Aorta (tissue), 5 donors: ENCODE data around the gene BTRC. TPM values are rescaled to one million over a fixed set of nuclear protein-coding genes. Genes with fewer than 3 reads are reported as not detected.

Experiments used
- ATAC-seq: fragments of 200-7000 bp; cut with Tn5 transposase; one replicate; pipeline ENCODE4 v1.9.1; 2022; ENCODE audit warnings: moderate library complexity; ENCODE audit not compliant: low FRiP score
- DNase-seq, 2 donors: peaks; one replicate each; pipeline ENCODE4 v3.0.0-alpha.2; 2020
- H3K27ac ChIP-seq, 2 donors: one replicate each; pipeline ENCODE4 v1.5.1; 2013; ENCODE audit warnings: low read length in 2 of 2, mild to moderate bottlenecking in 2 of 2, moderate library complexity in 2 of 2, control low read depth in 1 of 2, inconsistent platforms in 1 of 2, low read depth in 1 of 2
- H3K27me3 ChIP-seq, 2 donors: one replicate each; pipeline ENCODE4 v1.6.1; 2013; ENCODE audit warnings: control low read depth in 1 of 2, low read length in 1 of 2, mild to moderate bottlenecking in 1 of 2, moderate library complexity in 1 of 2; ENCODE audit not compliant: insufficient read depth in 2 of 2, control insufficient read depth in 1 of 2
- H3K36me3 ChIP-seq, 2 donors: one replicate each; pipeline ENCODE4 v1.6.1; 2013; ENCODE audit warnings: control low read depth in 1 of 2, low read length in 1 of 2, mild to moderate bottlenecking in 1 of 2; ENCODE audit not compliant: insufficient read depth in 2 of 2, control insufficient read depth in 1 of 2
- H3K4me1 ChIP-seq, 2 donors: one replicate each; pipeline ENCODE4 v1.6.1; 2013; ENCODE audit warnings: low read length in 2 of 2, control low read depth in 1 of 2, mild to moderate bottlenecking in 1 of 2, moderate library complexity in 1 of 2; ENCODE audit not compliant: insufficient read depth in 2 of 2, control insufficient read depth in 1 of 2
- H3K4me3 ChIP-seq, 2 donors: one replicate each; pipeline ENCODE4 v1.5.1; 2013; ENCODE audit warnings: low read length in 2 of 2, control low read depth in 1 of 2, mild to moderate bottlenecking in 1 of 2
- H3K9me3 ChIP-seq: one replicate; pipeline ENCODE4 v1.6.1; 2013; ENCODE audit warnings: mild to moderate bottlenecking, low read length; ENCODE audit not compliant: control insufficient read depth
- WGBS, 2 donors: extraction: QIAGEN DNeasy Blood & Tissue Kit; methylation state at CpG; one replicate each; pipeline ENCODE4 v1.1.7; 2013; 5-methylcytosine and 5-hydroxymethylcytosine counted together
- intact Hi-C, 2 donors: fragments of 100-400 bp; cut with DNase I; formaldehyde crosslinking; loops; one replicate each; pipeline versions ENCODE4 v1.14.2 to v1.15.0; 2022
- polyA plus RNA-seq, 2 donors: library from polyadenylated mRNA; stranded (reverse); fragments of 200-250 nt; gene quantifications; one replicate each; pipeline ENCODE4 v1.2.3, GENCODE V29; 2013
- total RNA-seq, 2 donors: library from RNA; stranded (reverse); fragmentation: NEBNext Ultra II Directional; extraction: Animal tissue kit (Norgen Biotek cat#: 25700); gene quantifications; one replicate each; pipeline ENCODE4 v1.2.1, GENCODE V29; 2021
- donor health status: healthy with polysubstance abuse.
- donor health status: Bipolar disorder and iron deficiency.
- donor health status: DM: no; HTN: no; CAD: no.
- donor health status: DM: no; HTN: no; CAD: no.
- donor health status: DM: yes; HTN: yes; CAD: no.

BTRC gene
- total and polyA plus RNA-seq, 4 donors: 4.4 to 21.0 (median 10.8) TPM

DNA sequence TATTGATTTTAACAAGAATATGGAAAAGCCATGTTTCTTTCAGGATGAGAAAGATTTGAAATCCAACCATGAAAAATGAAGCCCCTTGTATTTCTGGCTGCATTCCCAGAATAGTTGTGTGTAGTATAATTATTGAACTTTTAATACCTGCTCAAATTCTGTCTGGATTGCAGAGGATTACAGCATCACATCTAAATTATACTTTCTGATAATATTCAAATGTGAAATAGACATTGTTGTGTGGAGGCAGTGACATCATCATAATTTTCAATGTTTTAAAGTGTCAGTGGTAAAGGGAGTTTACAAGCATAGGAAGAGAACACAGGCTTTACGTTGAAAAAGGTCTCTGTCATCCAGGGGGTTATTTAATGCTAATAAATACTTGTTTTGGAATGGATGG is 140.7 kb downstream of the BTRC start:
- no peak for ATAC-seq
- intact Hi-C loops: no loop called here

GRCh38 chr10:101495324-101495925 is 141.5 kb downstream of the BTRC start:
- Histone ChIP-seq H3K36me3 (no peaks in the 10 kb centered on the region), H3K9me3 (no peaks in the 10 kb centered on the region), H3K27me3 (no peaks in the 10 kb centered on the region), H3K4me3 (no peak overlapping the region), H3K4me1 (no peaks in the 10 kb centered on the region), H3K27ac (no peak overlapping the region)
- DNase-seq (no peak), ATAC-seq (no peak)
- intact Hi-C loops: no loop called here
- WGBS, 2 donors: 65 to 69% methylated on average over 4 of the region's 4 CpGs

More for the DNA sequence above, 140.7 kb downstream of the BTRC start:
- no peaks in the 10 kb centered on the region for H3K27me3 ChIP-seq
- 88 to 92% methylated on average over 1 of the region's 1 CpG for WGBS, 2 donors
- no peaks in the 10 kb centered on the region for H3K4me1 ChIP-seq
- DNase-seq: no peak
- H3K27ac ChIP-seq: no peak overlapping the region
- no peaks in the 10 kb centered on the region for H3K9me3 ChIP-seq
- no peak overlapping the region for H3K4me3 ChIP-seq
- H3K36me3 ChIP-seq: no peaks in the 10 kb centered on the region

GRCh38 chr10:101504438-101504837 is 150.5 kb downstream of the BTRC start:
- H3K27me3 ChIP-seq: no peaks in the 10 kb centered on the region
- no peaks in the 10 kb centered on the region for H3K36me3 ChIP-seq
- no peak overlapping the region for H3K4me3 ChIP-seq
- no peak for DNase-seq
- H3K9me3 ChIP-seq: no peaks in the 10 kb centered on the region
- H3K27ac ChIP-seq: no peak overlapping the region
- no peak for ATAC-seq
- H3K4me1 ChIP-seq: no peaks in the 10 kb centered on the region
- intact Hi-C loops: no loop called here
- WGBS, 2 donors: 94 to 95% methylated on average over 2 of the region's 2 CpGs

DNA sequence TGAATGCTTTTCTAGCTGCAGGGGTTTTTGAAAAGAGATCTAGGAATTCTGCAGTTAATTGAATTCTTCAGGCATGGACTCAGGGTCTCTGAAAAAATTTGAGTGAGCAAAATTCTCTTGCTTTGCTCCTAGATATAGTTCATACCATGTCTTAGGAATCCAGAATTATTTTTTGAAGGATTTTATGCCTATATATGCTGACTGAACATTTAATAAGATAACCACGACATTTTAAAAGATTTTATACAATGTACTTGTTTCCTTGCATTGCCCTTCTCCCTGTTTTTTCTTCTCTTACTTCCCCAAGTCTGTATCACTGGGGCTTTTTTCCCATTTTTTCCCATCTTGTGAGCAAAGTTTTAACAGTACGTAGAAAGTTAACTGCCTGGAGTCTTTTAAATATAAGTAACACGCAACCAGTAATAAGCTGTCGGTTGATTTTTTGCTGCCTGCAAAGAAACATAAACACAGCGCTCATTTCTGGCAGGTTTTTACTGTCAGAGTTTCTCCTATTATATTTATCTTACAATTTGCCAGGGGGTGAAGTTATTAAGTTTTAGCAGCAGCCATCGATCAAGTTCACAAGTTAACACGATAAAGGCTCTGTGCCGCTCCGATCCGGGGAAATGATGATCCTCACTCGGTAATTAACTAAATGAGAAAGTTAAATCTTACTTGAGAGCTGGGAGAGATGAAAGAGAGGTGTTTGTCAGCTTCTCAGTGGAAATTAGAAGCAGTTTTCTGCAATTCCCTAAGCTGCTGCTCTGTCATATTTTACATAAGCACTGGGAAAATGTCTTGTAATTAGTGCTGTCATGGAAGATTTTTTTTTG is 153.1 kb downstream of the BTRC start:
- no peak for ATAC-seq
- H3K9me3 ChIP-seq: no peaks in the 10 kb centered on the region
- no peaks in the 10 kb centered on the region for H3K36me3 ChIP-seq
- no peaks in the 10 kb centered on the region for H3K4me1 ChIP-seq
- 44 to 62% methylated on average over 11 of the region's 11 CpGs for WGBS, 2 donors
- no peaks in the 10 kb centered on the region for H3K27me3 ChIP-seq
- intact Hi-C loops: no loop called here
- DNase-seq: no peak
- no peak overlapping the region for H3K4me3 ChIP-seq
- H3K27ac ChIP-seq: no peak overlapping the region

DNA sequence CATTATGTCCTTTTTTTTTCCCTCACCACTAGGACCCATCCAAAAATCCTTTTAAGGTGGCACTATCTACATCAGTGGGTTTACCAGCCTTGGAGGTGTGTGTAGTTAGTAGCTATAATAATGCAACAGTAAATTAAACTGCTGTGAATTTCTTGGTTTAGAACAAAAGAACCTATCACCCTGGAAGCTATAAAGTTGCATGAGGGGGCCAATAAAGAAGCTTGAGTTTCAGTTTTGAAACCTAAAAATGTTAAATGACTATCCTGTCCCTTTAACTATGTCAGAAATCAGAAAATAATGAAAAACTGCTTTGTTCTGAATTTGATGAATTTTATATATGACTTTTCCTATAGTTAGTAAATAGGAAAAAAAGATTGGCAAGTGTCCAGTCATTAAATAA is 153.9 kb downstream of the BTRC start:
- no peak for DNase-seq
- Histone ChIP-seq H3K9me3 (no peaks in the 10 kb centered on the region), H3K27me3 (no peaks in the 10 kb centered on the region), H3K4me3 (no peak overlapping the region), H3K36me3 (no peaks in the 10 kb centered on the region), H3K4me1 (no peaks in the 10 kb centered on the region), H3K27ac (no peak overlapping the region)
- intact Hi-C loops: no loop called here
- ATAC-seq: no peak

DNA sequence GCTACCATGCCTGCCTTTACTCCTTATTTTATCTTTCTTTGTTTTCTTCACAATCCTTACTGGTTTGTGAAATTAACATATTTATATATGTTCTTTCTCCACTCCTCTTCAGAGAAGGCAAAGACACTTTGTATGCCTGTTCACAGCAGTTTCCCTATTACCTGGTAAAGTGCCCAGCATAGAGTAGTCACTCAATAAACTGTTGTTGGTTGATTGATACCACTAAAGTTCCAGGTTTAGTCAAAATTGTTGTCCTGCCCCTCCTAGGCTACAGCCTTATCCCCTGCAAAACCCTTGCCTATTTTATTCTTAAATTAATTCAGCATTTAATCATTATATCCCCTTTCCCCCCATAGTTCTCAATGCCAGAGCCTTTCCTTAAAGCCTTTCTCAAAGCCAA is 158.0 kb downstream of the BTRC start:
- intact Hi-C loops: no loop called here
- Histone ChIP-seq H3K4me3 (no peak overlapping the region), H3K36me3 (no peaks in the 10 kb centered on the region), H3K27ac (no peak overlapping the region), H3K27me3 (no peaks in the 10 kb centered on the region), H3K4me1 (no peaks in the 10 kb centered on the region), H3K9me3 (no peaks in the 10 kb centered on the region)
- DNase-seq (no peak), ATAC-seq (no peak)

DNA sequence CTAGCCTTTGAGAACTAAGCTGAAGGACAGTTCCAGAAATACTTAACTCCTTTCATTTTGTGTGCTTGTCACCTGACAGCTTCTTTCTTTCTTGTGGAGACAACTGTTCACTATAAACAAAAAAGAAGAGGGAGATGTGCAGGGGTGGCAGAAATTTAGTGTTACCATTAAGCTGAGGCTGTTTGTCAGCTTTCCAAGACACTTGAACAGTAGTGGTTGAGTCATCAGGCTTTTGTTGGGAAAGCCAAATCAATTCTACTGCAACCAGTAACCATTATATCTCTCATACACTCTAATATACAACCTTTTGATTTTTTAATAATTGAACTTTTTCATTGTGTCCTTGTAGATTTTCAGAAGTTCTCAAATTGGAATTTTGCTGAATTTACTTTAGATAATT is 158.8 kb downstream of the BTRC start:
- DNase-seq (no peak), ATAC-seq (no peak)
- Histone ChIP-seq H3K36me3 (no peaks in the 10 kb centered on the region), H3K27me3 (no peaks in the 10 kb centered on the region), H3K27ac (no peak overlapping the region), H3K4me1 (no peaks in the 10 kb centered on the region), H3K9me3 (no peaks in the 10 kb centered on the region), H3K4me3 (no peak overlapping the region)
- intact Hi-C loops: no loop called here

- DNase-seq (no peak), ATAC-seq (no peak)
- 95 to 97% methylated on average over 2 of the region's 2 CpGs for WGBS, 2 donors
- intact Hi-C loops: no loop called here
- Histone ChIP-seq H3K36me3 (no peaks in the 10 kb centered on the region), H3K4me3 (no peak overlapping the region), H3K4me1 (no peaks in the 10 kb centered on the region), H3K27me3 (no peaks in the 10 kb centered on the region), H3K27ac (no peak overlapping the region), H3K9me3 (no peaks in the 10 kb centered on the region)
These were observed 159.8 kb downstream of the BTRC start for GRCh38 chr10:101513733-101514132.

GRCh38 chr10:101525848-101526247 is 171.9 kb downstream of the BTRC start:
- peaks cover 0 to 2% of the 10 kb centered on the region in 2 donors for H3K36me3 ChIP-seq
- no peak overlapping the region for H3K27ac ChIP-seq
- 93 to 95% methylated on average over 6 of the region's 6 CpGs for WGBS, 2 donors
- ATAC-seq (no peak), DNase-seq (no peak)
- H3K9me3 ChIP-seq: no peaks in the 10 kb centered on the region
- H3K27me3 ChIP-seq: no peaks in the 10 kb centered on the region
- intact Hi-C loops: no loop called here
- H3K4me1 ChIP-seq: no peaks in the 10 kb centered on the region
- no peak overlapping the region for H3K4me3 ChIP-seq
